Peyer's patch (tissue), 4 donors: ENCODE measurements around the gene CLEC7A.

Source experiments
- CTCF ChIP-seq, 6 experiments: fragments of 450-650 bp in 4 of 6; fragments of 200-600 bp in 2 of 6; sonication (generic) in 1 of 6; IDR thresholded peaks; one replicate each; pipeline ENCODE4 v1.5.1; 2017 to 2019; ENCODE audit warnings: antibody characterized with exemption in 6 of 6, mild to moderate bottlenecking in 3 of 6, moderate library complexity in 1 of 6
- POLR2A ChIP-seq, 2 donors: fragments of 450-650 bp; IDR thresholded peaks; one replicate each; pipeline ENCODE4 v1.5.1; 2017; ENCODE audit warnings: antibody characterized with exemption in 2 of 2, mild to moderate bottlenecking in 2 of 2, moderate library complexity in 2 of 2

GRCh38 chr12:10088031-10088430, 42.0 kb downstream of the CLEC7A start:
- no peak for TF ChIP-seq CTCF (IDR thresholded peaks at IDR 0.05)
- TF ChIP-seq POLR2A (IDR thresholded peaks at IDR 0.05), result no peak
